ENCODE measurements around the gene WDR48.

GRCh38 chr3:39096775-39097174 is 45.0 kb downstream of the WDR48 start:
- TF ChIP-seq SUZ12 (IDR thresholded peaks at IDR 0.05) (no peak), BHLHE40 (IDR thresholded peaks at IDR 0.05; ENCODE audit: borderline replicate concordance) (no peak), FOXM1 (IDR thresholded peaks at IDR 0.05; ENCODE audit: borderline replicate concordance) (no peak), SP1 (IDR thresholded peaks at IDR 0.05) (no peak), TARDBP (IDR thresholded peaks at IDR 0.05) (no peak), ELF4 (IDR thresholded peaks at IDR 0.05) (no peak), FOXK2 (IDR thresholded peaks at IDR 0.05) (no peak), PKNOX1 (IDR thresholded peaks at IDR 0.05) (no peak), NFRKB (IDR thresholded peaks at IDR 0.05) (no peak)
